Spinal cord (tissue), 10 donors: ENCODE results near the gene ERG28. TPM values are rescaled to one million over a fixed set of nuclear protein-coding genes. Genes with fewer than 3 reads are reported as not detected.

Experiments used
- DNase-seq, 6 donors: peaks; one replicate each; pipeline versions ENCODE4 v3.0.0 to v3.0.0-alpha.2; 2013 to 2015; ENCODE audit warnings: low spot score in 6 of 6, low read depth in 4 of 6
- H3K27ac ChIP-seq: one replicate; pipeline ENCODE4 v1.5.1; 2013; ENCODE audit warnings: low read depth, low read length, control low read depth
- H3K27me3 ChIP-seq: one replicate; pipeline ENCODE4 v1.6.1; 2013; ENCODE audit warnings: low read length; ENCODE audit not compliant: control insufficient read depth, insufficient read depth
- H3K36me3 ChIP-seq: one replicate; pipeline ENCODE4 v1.6.1; 2013; ENCODE audit warnings: low read length; ENCODE audit not compliant: control insufficient read depth, insufficient read depth
- H3K4me1 ChIP-seq: one replicate; pipeline ENCODE4 v1.6.1; 2013; ENCODE audit warnings: low read length; ENCODE audit not compliant: control insufficient read depth, insufficient read depth
- H3K4me3 ChIP-seq: one replicate; pipeline ENCODE4 v1.5.1; 2013; ENCODE audit warnings: low read depth, low read length, control low read depth
- H3K9me3 ChIP-seq: one replicate; pipeline ENCODE4 v1.6.1; 2013; ENCODE audit warnings: low read length; ENCODE audit not compliant: control insufficient read depth, insufficient read depth
- whole genome bisulfite sequencing: methylation state at CpG from one replicate; pipeline ENCODE4 v1.1.5; 2013; ENCODE audit warnings: missing lambda C conversion rate; ENCODE audit not compliant: insufficient coverage; 5-methylcytosine and 5-hydroxymethylcytosine counted together
- polyA plus RNA-seq, 2 donors: library from polyadenylated mRNA; unstranded; fragments of 120-200 nt; gene quantifications; one replicate each; pipeline ENCODE4 v1.2.1, GENCODE V29; 2013; ENCODE audit not compliant: insufficient read length in 2 of 2
- total RNA-seq, 2 donors: library from RNA; depleted of rRNA in 1 of 2; stranded (reverse); fragments of 120-200 nt in 1 of 2; fragments of >200 nt in 1 of 2; gene quantifications; one replicate each; pipeline versions ENCODE4 v1.2.3 to v1.2.4, GENCODE V29; 2013 to 2014
- donor health status: healthy.

The ERG28 gene
- total and polyA plus RNA-seq, 4 donors, result 12.2 to 58.5 (median 34.6) TPM

DNA sequence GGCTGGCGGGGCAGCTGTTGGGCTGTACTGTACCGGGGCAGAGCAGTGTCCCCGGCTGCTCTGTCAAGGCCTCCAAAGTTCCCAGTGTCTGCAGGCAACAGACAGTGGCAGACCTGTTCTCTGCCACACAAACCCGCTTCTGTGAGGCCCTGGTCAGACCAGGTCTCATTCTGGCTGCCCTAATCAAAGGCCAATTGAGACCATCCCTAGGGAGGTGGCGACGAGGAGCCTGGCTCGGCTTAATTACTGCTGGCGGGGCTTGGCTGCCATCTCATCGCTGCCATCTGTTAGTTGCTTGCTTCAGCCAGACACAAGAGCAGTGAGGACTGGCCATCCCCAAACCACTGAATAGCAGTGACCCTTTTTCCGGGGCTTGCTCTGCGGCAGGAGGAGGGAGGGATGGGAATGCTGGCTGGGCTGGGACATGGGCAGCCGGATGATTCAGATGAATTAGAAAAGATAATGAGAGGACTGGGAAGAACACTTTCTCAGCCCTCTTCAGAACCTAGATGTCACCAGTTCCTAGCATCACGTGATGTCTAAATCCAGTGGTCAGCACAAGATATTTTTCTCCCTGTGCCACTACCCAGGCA is 24.5 kb downstream of the ERG28 start:
- H3K4me1 ChIP-seq, result peaks cover 10% of the 10 kb centered on the region
- no peak overlapping the region for H3K4me3 ChIP-seq
- H3K9me3 ChIP-seq, result no peaks in the 10 kb centered on the region
- no peak overlapping the region for H3K27ac ChIP-seq
- H3K36me3 ChIP-seq, result no peaks in the 10 kb centered on the region
- DNase-seq, result peak in 3 of 6 donors; percentile 26 to 75 (median 69)
- H3K27me3 ChIP-seq, result no peaks in the 10 kb centered on the region
- 35% methylated on average over 10 of the region's 13 CpGs for WGBS

DNA sequence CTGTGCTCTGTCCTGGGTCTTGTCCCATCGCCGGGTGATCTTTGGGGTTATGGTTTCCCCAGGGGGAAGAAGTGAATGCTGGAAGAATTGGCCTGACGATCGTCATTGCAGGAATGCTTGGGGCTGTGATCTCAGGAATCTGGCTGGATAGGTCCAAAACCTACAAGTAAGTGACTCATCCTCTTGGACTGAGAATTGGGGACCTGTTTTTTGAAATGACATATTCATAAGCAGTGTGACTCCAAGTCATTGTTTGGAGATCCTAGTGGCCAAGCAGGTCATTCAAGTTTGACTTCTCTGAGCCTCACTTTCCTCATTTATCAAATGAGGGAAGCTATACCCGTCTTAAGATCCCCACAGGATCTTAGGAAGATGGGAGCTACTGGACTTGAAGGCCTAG is 25.8 kb downstream of the ERG28 start:
- 98% methylated on average over 4 of the region's 5 CpGs for WGBS
- H3K27me3 ChIP-seq, result no peaks in the 10 kb centered on the region
- no peaks in the 10 kb centered on the region for H3K9me3 ChIP-seq
- no peaks in the 10 kb centered on the region for H3K36me3 ChIP-seq
- H3K4me3 ChIP-seq, result no peak overlapping the region
- DNase-seq, result no peak
- no peak overlapping the region for H3K27ac ChIP-seq
- H3K4me1 ChIP-seq, result peaks cover 10% of the 10 kb centered on the region

DNA sequence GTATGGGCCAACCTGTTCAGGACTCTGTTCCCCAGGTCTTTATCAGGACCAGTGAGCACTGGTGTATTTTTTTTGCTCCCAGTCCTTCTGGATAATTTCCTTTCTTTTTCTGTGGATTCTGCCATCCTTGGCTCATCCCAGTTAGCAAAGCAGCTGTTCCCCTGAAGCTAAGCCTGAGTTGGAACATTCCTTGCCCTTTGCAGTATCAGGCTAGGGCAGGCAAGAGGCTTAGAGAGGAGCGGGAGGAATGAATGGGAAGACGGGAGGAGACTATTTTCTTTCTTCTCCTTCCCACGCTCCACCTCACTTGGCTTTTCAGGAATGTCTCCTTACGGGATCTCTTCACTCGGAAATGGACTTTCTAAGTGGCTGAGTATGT is 29.2 kb downstream of the ERG28 start:
- Histone ChIP-seq H3K4me1 (peaks cover 5% of the 10 kb centered on the region), H3K27me3 (no peaks in the 10 kb centered on the region), H3K27ac (no peak overlapping the region), H3K4me3 (no peak overlapping the region), H3K36me3 (no peaks in the 10 kb centered on the region), H3K9me3 (no peaks in the 10 kb centered on the region)
- peak in 1 of 6 donors; percentile 23 for DNase-seq
- WGBS, result 60% methylated on average over 1 of the region's 5 CpGs

DNA sequence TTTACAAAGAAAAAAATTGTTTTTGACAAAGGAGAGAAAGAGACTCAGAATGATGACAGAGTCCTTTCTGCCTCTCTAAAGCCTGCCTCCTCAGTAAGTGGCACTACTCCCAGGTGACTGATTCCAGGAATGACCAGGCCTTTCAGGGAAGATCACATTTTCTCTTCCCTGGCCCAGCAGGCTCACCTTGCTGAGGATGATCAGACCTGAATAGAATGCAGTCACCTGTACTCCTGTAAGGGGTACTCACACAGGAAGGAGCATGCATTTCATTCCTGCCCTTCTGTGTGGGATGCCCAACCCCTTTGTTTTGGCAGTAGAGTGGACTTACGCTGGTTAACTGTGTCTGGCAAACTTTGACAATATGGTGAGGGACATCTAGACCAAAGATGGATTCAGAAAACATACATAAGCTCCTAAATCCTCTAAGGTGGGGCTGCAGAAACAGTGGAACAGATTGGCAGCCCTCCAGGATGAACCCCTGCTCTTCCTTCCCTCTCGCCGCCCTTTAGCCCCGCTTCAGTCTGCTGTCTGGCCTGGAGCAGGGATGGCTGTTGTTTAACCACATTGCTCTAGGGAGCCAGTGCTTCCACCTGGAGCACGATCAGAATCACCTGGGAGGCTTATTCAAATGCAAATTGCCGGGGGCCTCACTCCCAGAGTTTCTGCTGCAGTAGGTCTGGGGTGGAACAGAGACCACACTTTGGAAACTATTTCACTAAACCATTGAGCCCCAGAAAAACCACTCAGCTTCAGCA is 29.8 kb downstream of the ERG28 start:
- no peaks in the 10 kb centered on the region for H3K4me1 ChIP-seq
- H3K9me3 ChIP-seq, result no peaks in the 10 kb centered on the region
- H3K27ac ChIP-seq, result no peak overlapping the region
- no peak for DNase-seq
- no peaks in the 10 kb centered on the region for H3K36me3 ChIP-seq
- H3K27me3 ChIP-seq, result no peaks in the 10 kb centered on the region
- H3K4me3 ChIP-seq, result no peak overlapping the region
- WGBS, result 68% methylated on average over 5 of the region's 6 CpGs

DNA sequence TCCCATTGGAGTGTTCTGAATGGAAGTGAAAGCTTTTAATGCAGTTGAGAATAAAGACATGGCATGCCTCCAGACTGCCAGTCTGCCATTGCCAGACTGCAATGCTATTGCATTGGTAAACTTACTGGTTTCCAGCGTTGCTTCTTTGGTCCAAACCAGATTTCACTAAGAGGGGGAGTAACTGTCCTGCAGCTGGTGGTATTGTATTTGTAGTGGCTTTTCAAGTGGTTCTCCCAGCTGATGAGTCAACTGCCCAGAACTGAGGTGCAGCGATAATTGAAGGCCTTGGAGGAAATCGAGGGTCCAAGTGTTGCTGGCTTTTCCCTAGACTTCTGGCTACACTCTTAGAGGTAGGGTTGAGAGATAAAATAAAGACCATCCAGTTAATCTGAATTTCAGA is 31.9 kb downstream of the ERG28 start:
- H3K4me1 ChIP-seq, result no peaks in the 10 kb centered on the region
- WGBS, result 67% methylated on average over 1 of the region's 3 CpGs

DNA sequence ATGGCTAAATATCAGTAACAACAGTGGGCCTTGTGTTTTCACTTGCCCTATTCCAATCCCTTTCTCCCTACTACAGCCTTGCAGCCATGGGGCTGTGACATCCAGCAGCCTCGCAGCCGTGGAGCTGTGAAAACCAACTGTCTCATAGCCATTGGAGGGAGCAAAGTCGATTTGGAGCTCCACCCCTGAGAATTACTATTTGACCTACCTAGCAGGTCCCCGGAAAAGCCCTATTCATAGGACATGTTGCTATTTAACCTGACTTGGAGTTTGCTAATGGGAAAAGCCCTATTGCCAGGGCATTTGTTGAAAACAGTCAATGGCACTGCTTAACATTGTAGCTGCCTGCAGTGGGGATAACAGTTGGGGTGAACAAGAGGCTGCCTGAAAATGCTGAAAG is 33.3 kb downstream of the ERG28 start:
- no peak overlapping the region for H3K4me3 ChIP-seq
- no CpG with 5 or more reads among the region's 4 CpGs for WGBS
- no peak for DNase-seq
- H3K4me1 ChIP-seq, result no peaks in the 10 kb centered on the region
- H3K9me3 ChIP-seq, result no peaks in the 10 kb centered on the region
- H3K27ac ChIP-seq, result no peak overlapping the region
- no peaks in the 10 kb centered on the region for H3K27me3 ChIP-seq
- H3K36me3 ChIP-seq, result no peaks in the 10 kb centered on the region

More for the DNA sequence above, 31.9 kb downstream of the ERG28 start:
- Histone ChIP-seq H3K27ac (no peak overlapping the region), H3K4me3 (no peak overlapping the region), H3K27me3 (no peaks in the 10 kb centered on the region), H3K9me3 (no peaks in the 10 kb centered on the region), H3K36me3 (no peaks in the 10 kb centered on the region)
- no peak for DNase-seq

DNA sequence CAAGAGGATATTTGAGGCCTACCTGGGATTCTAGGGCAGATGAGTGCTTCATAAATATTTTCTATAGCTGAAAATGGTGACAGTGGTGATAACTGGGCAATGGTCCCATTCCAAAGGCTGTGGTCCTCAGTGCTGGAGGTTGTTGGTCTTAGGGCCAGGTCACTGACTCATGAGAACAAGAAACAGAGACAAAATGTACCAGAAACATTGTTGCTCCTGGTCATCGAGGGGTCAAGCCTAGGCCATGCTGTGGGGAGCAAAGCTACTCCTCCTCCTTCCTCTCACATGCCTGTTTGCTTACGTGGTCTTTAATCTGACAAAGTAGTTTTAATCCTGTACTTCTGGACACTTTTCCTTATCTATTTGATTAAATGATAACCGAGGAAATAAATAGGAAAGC is 33.8 kb downstream of the ERG28 start:
- Histone ChIP-seq H3K4me3 (no peak overlapping the region), H3K4me1 (no peaks in the 10 kb centered on the region), H3K36me3 (no peaks in the 10 kb centered on the region), H3K9me3 (no peaks in the 10 kb centered on the region), H3K27ac (no peak overlapping the region), H3K27me3 (no peaks in the 10 kb centered on the region)
- no CpG with 5 or more reads among the region's 3 CpGs for WGBS
- DNase-seq, result no peak

DNA sequence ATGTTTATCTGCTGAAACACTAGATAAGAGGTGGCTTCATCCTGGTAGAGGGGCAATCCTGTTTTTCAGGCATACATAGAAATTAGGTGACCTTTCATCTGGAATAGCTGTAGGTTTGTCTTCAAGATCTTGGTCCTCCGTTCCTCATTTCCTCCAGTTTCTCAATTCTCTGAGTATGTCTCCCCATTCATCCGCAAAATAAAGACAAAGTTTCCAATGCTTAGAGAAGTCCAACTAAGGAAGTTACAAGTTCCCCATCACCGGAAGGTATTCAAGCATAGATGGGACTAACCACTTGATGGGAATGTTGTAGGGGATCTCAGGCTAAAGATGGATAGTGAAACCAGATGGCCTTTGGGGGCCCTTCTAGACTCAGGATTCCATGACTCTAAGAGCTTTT is 34.3 kb downstream of the ERG28 start:
- 100% methylated on average over 1 of the region's 3 CpGs for WGBS
- Histone ChIP-seq H3K9me3 (no peaks in the 10 kb centered on the region), H3K4me3 (no peak overlapping the region), H3K36me3 (no peaks in the 10 kb centered on the region), H3K4me1 (no peaks in the 10 kb centered on the region), H3K27ac (no peak overlapping the region), H3K27me3 (no peaks in the 10 kb centered on the region)
- no peak for DNase-seq

DNA sequence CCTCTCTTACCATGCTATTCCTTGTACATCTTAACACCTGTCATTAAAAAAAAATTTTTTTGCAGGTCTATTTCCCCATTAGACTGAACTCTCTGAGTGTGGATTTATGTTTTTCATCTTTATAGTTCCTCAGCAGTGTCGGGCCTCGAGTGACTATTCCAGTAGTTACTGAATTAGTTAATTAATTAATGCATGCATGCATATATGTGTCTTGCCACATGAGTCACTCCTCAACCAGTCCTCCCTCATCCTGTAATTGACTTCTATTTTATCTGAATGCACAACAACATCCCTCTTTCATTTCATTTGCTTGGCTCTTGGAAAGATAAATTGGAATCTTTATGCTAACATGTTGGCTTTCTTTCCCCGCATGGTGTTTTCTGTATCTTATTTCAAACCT is 35.6 kb downstream of the ERG28 start:
- no CpG with 5 or more reads among the region's 3 CpGs for WGBS
- H3K36me3 ChIP-seq, result no peaks in the 10 kb centered on the region
- no peaks in the 10 kb centered on the region for H3K9me3 ChIP-seq
- no peak overlapping the region for H3K4me3 ChIP-seq
- no peak for DNase-seq
- no peak overlapping the region for H3K27ac ChIP-seq
- H3K4me1 ChIP-seq, result no peaks in the 10 kb centered on the region
- H3K27me3 ChIP-seq, result no peaks in the 10 kb centered on the region

DNA sequence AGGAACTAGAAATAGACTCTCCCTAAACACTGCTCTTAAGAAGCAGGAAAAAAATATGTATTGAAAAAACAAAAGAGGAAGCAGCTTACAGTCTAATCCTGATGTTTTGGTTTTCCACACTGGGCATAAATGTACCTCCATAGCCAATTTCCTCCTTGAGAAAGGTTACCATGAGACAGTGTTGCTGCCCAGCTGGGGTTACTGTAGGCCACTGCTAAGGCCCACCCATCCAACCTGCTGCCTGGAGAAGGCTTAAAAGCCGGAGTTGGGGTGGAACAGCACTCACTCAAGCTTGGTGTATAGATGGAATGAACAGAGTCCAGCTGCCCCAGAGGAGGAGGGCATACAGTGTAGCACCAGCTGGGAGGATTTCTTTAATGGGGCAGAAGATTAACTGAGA is 41.1 kb downstream of the ERG28 start:
- no peak for DNase-seq
- Histone ChIP-seq H3K27ac (no peak overlapping the region), H3K9me3 (no peaks in the 10 kb centered on the region), H3K27me3 (no peaks in the 10 kb centered on the region), H3K4me3 (no peak overlapping the region), H3K36me3 (no peaks in the 10 kb centered on the region), H3K4me1 (no peaks in the 10 kb centered on the region)
- WGBS, result 82% methylated on average over 1 of the region's 1 CpG
